Ascending aorta (tissue), 2 donors: Measurements from ENCODE around the gene POC5. TPM values are rescaled to one million over a fixed set of nuclear protein-coding genes. Genes with fewer than 3 reads are reported as not detected.
"Not testable (repeated sequence)": the region's sequence is repeated elsewhere in the genome, so short reads cannot be mapped to it uniquely, and the experiment has no call there.

Source experiments
- DNase-seq, 2 donors: peaks; one replicate each; pipeline ENCODE4 v3.0.0-alpha.2; 2019; ENCODE audit warnings: low spot score in 2 of 2
- H3K27ac ChIP-seq, 2 donors: fragments of 200-600 bp; sonication (generic); one replicate each; pipeline ENCODE4 v1.5.1; 2016 to 2017; ENCODE audit warnings: mild to moderate bottlenecking in 1 of 2
- H3K27me3 ChIP-seq: fragments of 200-600 bp; sonication (generic); one replicate; pipeline ENCODE4 v1.5.1; 2017
- H3K36me3 ChIP-seq, 2 donors: fragments of 200-600 bp; sonication (generic); one replicate each; pipeline ENCODE4 v1.5.1; 2016
- H3K4me1 ChIP-seq, 2 donors: fragments of 200-600 bp; sonication (generic); one replicate each; pipeline ENCODE4 v1.5.1; 2016 to 2017; ENCODE audit warnings: mild to moderate bottlenecking in 1 of 2
- H3K4me3 ChIP-seq, 2 donors: fragments of 200-600 bp; sonication (generic); one replicate each; pipeline ENCODE4 v1.5.1; 2016 to 2017; ENCODE audit warnings: mild to moderate bottlenecking in 1 of 2
- H3K9me3 ChIP-seq, 2 donors: fragments of 200-600 bp; sonication (generic); one replicate each; pipeline ENCODE4 v1.5.1; 2016
- CTCF ChIP-seq, 3 experiments: fragments of 200-600 bp in 2 of 3; fragments of 450-650 bp in 1 of 3; sonication (generic) in 2 of 3; IDR thresholded peaks; one replicate each; pipeline ENCODE4 v1.5.1; 2016 to 2019; ENCODE audit warnings: antibody characterized with exemption in 3 of 3, mild to moderate bottlenecking in 1 of 3, moderate library complexity in 1 of 3
- intact Hi-C: fragments of 100-400 bp; cut with DNase I; formaldehyde crosslinking; loops from one replicate; pipeline ENCODE4 v1.15.1; 2023
- total RNA-seq: library from RNA; depleted of rRNA; stranded (reverse); fragments of >200 nt; gene quantifications from one replicate; pipeline ENCODE4 v1.1.0, GENCODE V29; 2016

Gene POC5
- total RNA-seq, 1 donor from 2014 or later: 5.3 TPM

GRCh38 chr5:75701856-75702255 is 15.4 kb downstream of the POC5 start:
- DNase-seq: no peak
- no peaks in the 10 kb centered on the region for H3K4me1 ChIP-seq
- H3K27ac ChIP-seq: no peak overlapping the region
- H3K9me3 ChIP-seq: no peaks in the 10 kb centered on the region
- peaks cover 10 to 33% of the 10 kb centered on the region in 2 donors for H3K36me3 ChIP-seq
- H3K27me3 ChIP-seq: no peaks in the 10 kb centered on the region
- H3K4me3 ChIP-seq: no peak overlapping the region
- no peak for TF ChIP-seq CTCF (IDR thresholded peaks at IDR 0.05)
- intact Hi-C loops: no loop called here

GRCh38 chr5:75695472-75696351 is 21.5 kb downstream of the POC5 start:
- H3K4me3 ChIP-seq, intact Hi-C loops, DNase-seq, H3K27me3 ChIP-seq, H3K4me1 ChIP-seq, H3K9me3 ChIP-seq, H3K36me3 ChIP-seq, H3K27ac ChIP-seq: not testable (repeated sequence)

DNA sequence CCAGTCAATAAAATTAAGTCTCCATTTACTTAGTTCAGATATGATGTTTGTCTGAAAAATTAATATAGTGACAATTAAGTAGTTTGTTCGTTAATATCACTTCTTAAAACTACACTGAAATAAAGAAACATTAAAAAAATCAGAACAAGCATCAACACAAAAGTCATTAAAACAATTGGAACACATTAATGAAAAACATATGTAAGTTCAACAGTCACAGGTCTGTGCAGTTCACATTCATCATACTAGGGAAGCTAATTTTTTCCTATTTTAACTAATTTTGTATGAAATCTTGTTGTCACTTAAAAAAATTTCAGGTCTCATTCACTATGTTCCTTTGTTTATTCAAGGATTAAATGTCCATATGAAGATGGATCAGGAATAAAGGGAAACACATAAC is 22.5 kb downstream of the POC5 start:
- H3K4me1 ChIP-seq: no peaks in the 10 kb centered on the region
- H3K27me3 ChIP-seq: no peaks in the 10 kb centered on the region
- H3K27ac ChIP-seq: no peak overlapping the region
- H3K4me3 ChIP-seq: no peak overlapping the region
- no peak for TF ChIP-seq CTCF (IDR thresholded peaks at IDR 0.05)
- intact Hi-C loops: no loop called here
- no peaks in the 10 kb centered on the region for H3K9me3 ChIP-seq
- H3K36me3 ChIP-seq: peaks cover 5 to 14% of the 10 kb centered on the region in 2 donors
- no peak for DNase-seq

DNA sequence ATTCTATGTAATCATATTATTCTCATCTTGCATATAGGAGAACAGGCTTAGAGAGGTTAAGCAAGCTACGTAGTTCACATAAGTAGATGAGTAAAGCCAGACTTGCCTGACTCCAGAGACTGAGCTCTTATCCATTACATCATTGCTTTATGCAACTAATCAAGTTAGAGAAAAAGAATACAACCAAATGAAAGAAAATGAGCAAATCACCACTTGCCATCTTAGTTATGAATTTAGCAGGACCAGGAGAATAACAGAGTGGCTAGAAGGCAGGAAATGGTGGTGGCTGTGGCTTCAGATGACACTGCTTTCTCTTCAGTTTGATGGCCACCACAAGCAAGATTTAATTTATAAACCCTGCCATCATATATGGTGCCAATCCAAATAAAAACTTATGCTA is 26.6 kb downstream of the POC5 start:
- Histone ChIP-seq H3K27ac (no peak overlapping the region), H3K4me1 (no peaks in the 10 kb centered on the region), H3K27me3 (no peaks in the 10 kb centered on the region), H3K4me3 (no peak overlapping the region), H3K9me3 (no peaks in the 10 kb centered on the region), H3K36me3 (peaks cover 15 to 41% of the 10 kb centered on the region in 2 donors)
- intact Hi-C loops: no loop called here
- DNase-seq: no peak
- no peak for TF ChIP-seq CTCF (IDR thresholded peaks at IDR 0.05)

DNA sequence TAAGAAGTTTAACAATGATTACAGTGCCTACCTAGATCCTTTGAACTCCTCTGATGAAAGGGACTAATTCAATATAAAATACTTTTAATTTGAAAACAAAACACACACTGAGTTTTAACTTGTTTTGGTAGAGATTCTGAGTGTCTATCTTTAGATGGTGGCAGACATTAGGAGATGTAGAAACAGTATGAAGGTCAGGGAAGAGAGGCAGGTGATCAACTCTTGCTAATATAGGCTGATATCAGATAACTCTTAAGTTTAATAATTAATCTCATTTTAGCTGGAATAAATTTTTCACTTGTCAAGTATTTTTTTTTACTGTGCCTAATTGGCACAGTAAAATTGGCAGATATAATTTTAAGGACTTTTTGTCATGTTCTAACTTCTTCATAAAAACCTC is 30.8 kb downstream of the POC5 start:
- no peak for DNase-seq
- H3K4me1 ChIP-seq: no peaks in the 10 kb centered on the region
- H3K27ac ChIP-seq: no peak overlapping the region
- no peak overlapping the region for H3K4me3 ChIP-seq
- intact Hi-C loops: loop anchor here (10.0 kb wide), 2 partner anchors 172 to 352 kb away; partner anchors contain the start of genes CERT1, HMGCR and POLK
- no peaks in the 10 kb centered on the region for H3K9me3 ChIP-seq
- H3K36me3 ChIP-seq: peaks cover 10 to 53% of the 10 kb centered on the region in 2 donors
- TF ChIP-seq CTCF (IDR thresholded peaks at IDR 0.05): no peak
- no peaks in the 10 kb centered on the region for H3K27me3 ChIP-seq

GRCh38 chr5:75685141-75685540 is 32.1 kb downstream of the POC5 start:
- Histone ChIP-seq H3K36me3 (peaks cover 10 to 50% of the 10 kb centered on the region in 2 donors), H3K9me3 (no peaks in the 10 kb centered on the region)
- intact Hi-C loops: loop anchor here (10.0 kb wide), 2 partner anchors 170 to 350 kb away; partner anchors contain the start of genes CERT1, HMGCR and POLK

More at GRCh38 chr5:75685141-75685540, 32.1 kb downstream of the POC5 start:
- DNase-seq: no peak
- TF ChIP-seq CTCF (IDR thresholded peaks at IDR 0.05): no peak
- Histone ChIP-seq H3K27ac (no peak overlapping the region), H3K4me3 (no peak overlapping the region), H3K27me3 (no peaks in the 10 kb centered on the region), H3K4me1 (no peaks in the 10 kb centered on the region)
